WERI-Rb-1 (cell line): ENCODE measurements around the gene RASSF3.

Experiments
- DNase-seq: peaks from one replicate; pipeline ENCODE4 v3.0.0-alpha.2; 2020
- H3K27ac ChIP-seq: fragments of 250-450 bp; sonication (Bioruptor Pico); 2 replicates; pipeline ENCODE4 v1.5.1; 2020; ENCODE audit warnings: mild to moderate bottlenecking, moderate library complexity
- H3K27me3 ChIP-seq: fragments of 250-450 bp; sonication (Bioruptor Pico); 2 replicates; pipeline ENCODE4 v1.5.1; 2021; ENCODE audit warnings: mild to moderate bottlenecking, low read depth, moderate library complexity; ENCODE audit not compliant: insufficient read depth, severe bottlenecking
- H3K36me3 ChIP-seq: fragments of 250-450 bp; sonication (Bioruptor Pico); 2 replicates; pipeline ENCODE4 v1.5.1; 2020; ENCODE audit warnings: mild to moderate bottlenecking, moderate library complexity
- H3K4me3 ChIP-seq: 2 replicates; pipeline ENCODE4 v1.5.1; 2011; ENCODE audit warnings: low read depth, mild to moderate bottlenecking, control low read depth, low read length
- H3K9me3 ChIP-seq: fragments of 250-450 bp; sonication (Bioruptor Pico); 2 replicates; pipeline ENCODE4 v1.5.1; 2021; ENCODE audit warnings: mild to moderate bottlenecking, moderate library complexity; ENCODE audit not compliant: severe bottlenecking
- TF ChIP-seq, protein P1 (sequence below): IDR thresholded peaks from 2 replicates; pipeline ENCODE4 v1.5.1; 2011; ENCODE audit warnings: low read depth, mild to moderate bottlenecking, control low read depth, inconsistent platforms, low read length

Gene RASSF3

DNA sequence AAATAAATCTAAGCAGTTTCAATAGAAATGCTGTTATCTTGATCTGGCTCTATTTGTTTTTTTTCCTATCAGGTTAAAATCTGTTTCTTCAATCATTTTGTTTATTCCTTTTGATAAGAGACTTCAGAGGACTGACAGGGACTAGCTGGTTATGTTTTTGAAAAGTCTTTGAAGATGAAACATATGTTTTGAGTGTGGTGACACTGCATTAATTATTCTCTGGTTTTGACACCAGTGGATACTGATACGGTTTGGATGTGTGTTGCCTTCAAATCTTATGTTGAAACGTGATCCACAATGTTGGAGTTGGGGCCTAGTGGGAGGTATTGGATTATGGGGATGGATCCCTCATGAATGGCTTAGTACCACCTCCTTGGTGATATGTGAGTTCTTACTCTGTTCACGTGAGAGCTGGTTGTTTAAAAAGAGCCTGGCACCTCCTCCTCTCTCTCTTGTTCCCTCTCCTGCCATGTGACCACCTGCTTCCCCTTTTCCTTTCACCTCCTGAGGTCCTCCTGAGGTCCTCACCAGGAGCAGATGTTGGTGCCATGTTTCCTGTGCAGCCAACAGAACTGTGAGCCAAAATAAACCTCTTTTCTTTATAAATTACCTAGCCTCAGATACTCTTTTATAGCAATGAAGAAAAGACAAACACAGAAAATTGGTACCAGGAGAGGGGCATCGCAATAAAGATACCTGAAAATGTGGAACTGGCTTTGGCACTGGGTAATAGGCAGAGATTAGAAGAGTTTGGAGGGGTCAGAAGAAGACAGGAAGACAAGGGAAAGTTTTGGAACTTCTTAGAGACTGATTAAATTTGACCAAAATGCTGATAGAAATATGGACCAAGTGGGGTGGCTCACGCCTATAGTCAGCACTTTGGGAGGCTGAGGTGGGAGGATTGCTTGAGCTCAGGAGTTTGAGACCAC, 23.0 kb downstream of the RASSF3 start:
- Histone ChIP-seq H3K36me3 (no peaks in the 10 kb centered on the region), H3K27ac (no peak overlapping the region), H3K9me3 (no peaks in the 10 kb centered on the region), H3K27me3 (no peaks in the 10 kb centered on the region), H3K4me3 (no peak overlapping the region)
- DNase-seq: no peak
- TF ChIP-seq, protein P1, sequence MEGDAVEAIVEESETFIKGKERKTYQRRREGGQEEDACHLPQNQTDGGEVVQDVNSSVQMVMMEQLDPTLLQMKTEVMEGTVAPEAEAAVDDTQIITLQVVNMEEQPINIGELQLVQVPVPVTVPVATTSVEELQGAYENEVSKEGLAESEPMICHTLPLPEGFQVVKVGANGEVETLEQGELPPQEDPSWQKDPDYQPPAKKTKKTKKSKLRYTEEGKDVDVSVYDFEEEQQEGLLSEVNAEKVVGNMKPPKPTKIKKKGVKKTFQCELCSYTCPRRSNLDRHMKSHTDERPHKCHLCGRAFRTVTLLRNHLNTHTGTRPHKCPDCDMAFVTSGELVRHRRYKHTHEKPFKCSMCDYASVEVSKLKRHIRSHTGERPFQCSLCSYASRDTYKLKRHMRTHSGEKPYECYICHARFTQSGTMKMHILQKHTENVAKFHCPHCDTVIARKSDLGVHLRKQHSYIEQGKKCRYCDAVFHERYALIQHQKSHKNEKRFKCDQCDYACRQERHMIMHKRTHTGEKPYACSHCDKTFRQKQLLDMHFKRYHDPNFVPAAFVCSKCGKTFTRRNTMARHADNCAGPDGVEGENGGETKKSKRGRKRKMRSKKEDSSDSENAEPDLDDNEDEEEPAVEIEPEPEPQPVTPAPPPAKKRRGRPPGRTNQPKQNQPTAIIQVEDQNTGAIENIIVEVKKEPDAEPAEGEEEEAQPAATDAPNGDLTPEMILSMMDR: no peak

DNA sequence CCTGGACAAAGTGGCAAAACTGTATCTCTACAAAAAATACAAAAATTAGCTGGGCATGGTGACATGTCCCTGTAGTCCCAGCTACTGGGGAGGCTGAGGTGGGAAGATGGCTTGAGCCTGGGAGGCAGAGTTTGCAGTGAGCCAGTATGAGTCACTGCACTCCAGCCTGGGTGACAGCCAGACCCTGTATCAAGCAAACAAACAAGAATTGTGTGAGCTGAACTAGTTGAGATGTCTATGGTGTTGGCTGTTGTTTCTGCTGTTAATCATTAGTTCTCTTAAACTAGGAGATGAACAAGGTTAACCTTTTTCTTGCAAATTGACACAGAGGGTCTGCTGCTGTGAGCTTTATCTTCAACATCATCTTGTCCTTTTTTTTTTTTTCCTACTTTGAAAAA, 23.6 kb downstream of the RASSF3 start:
- Histone ChIP-seq H3K27ac (no peak overlapping the region), H3K36me3 (no peaks in the 10 kb centered on the region), H3K9me3 (no peaks in the 10 kb centered on the region), H3K27me3 (no peaks in the 10 kb centered on the region), H3K4me3 (no peak overlapping the region)
- no peak for DNase-seq
- TF ChIP-seq, protein P1: no peak

DNA sequence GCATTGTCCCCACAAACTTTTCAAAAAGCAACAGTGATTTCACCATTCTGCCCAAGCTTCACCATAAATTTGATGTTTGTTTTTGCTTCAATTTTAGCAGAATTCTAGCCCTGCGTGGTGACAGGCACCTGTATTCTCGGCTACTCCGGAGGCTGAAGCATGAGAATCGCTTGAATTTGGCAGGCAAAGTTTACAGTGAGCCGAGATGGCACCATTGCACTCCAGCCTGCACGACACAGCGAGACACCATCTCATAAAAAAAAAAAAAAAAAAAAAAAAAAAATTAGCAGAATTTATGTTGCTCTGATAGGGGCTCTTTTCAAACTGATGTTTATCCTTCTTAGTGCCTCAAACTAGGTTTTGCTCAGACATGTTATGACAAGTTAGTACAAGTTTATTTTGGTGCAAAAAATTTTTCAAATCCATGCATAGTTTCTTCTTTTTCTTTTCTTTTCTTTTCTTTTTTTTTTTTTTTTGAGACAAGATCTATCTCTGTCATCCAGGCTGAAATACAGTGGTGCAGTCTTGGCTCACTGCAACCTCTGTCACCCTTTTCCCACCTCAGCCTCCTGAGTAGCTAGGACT, 24.3 kb downstream of the RASSF3 start:
- Histone ChIP-seq H3K36me3 (no peaks in the 10 kb centered on the region), H3K27me3 (no peaks in the 10 kb centered on the region), H3K9me3 (no peaks in the 10 kb centered on the region), H3K27ac (no peak overlapping the region), H3K4me3 (no peak overlapping the region)
- TF ChIP-seq, protein P1: no peak
- DNase-seq: no peak

DNA sequence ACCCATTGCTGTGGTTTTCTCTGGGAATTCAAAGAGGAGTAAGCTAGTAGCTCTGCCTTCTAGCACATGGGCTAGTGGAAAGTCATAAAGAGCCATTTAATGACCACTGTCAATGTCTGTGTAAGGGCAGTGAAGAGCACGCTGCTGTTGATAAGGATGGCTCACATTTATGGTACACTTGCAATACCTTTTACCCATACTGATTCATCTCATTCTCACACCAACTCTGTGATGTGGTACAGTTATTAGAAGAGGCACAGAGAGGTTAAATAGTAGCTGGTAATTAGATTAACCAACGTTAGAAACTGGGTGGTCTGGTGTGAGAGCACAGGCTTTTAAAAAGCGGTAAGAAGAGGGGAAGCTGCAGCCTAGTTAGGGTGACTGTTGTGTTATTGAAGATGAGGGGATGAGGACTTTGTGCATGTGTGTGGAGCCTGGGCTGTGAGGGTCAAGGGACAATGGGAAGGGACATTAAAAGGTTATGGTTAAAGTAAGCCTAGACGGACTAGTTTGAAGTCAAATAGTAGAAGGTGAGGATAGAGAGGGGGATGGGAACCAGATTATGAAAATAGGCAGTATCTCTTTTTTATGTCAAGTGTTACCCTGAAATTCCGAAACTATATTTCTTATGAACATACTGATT, 25.2 kb downstream of the RASSF3 start:
- no peak overlapping the region for H3K27ac ChIP-seq
- TF ChIP-seq, protein P1: no peak
- no peaks in the 10 kb centered on the region for H3K9me3 ChIP-seq
- no peak for DNase-seq
- H3K27me3 ChIP-seq: no peaks in the 10 kb centered on the region
- no peaks in the 10 kb centered on the region for H3K36me3 ChIP-seq
- H3K4me3 ChIP-seq: no peak overlapping the region

DNA sequence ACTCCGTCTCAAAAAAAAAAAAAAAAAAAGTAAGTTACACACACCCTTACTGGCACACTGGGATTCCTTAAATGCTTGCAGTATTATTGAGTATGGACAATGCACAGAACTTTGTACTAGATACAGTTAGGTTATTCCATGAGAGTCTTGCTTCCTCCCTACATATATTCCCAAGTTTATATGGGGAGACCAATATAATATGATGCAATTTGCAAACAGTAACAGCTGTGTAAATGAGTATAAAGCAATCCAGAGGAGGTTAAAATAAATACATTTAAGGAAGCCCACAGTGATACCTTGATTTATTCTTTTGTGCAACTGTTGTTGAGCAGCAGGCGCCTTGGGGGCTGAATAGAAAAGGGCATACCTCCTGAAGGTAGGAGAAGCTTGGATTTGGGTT, 26.6 kb downstream of the RASSF3 start:
- H3K36me3 ChIP-seq: no peaks in the 10 kb centered on the region
- no peaks in the 10 kb centered on the region for H3K27me3 ChIP-seq
- no peak overlapping the region for H3K4me3 ChIP-seq
- no peak overlapping the region for H3K27ac ChIP-seq
- no peak for DNase-seq
- no peaks in the 10 kb centered on the region for H3K9me3 ChIP-seq
- TF ChIP-seq, protein P1: no peak
